ENCODE measurements around the gene C11orf21. TPM values are rescaled to one million over a fixed set of nuclear protein-coding genes. Genes with fewer than 3 reads are reported as not detected.
A peak's percentile ranks its signal among the peaks of the same experiment; 100 is the strongest.
"Not testable (repeated sequence)": the region's sequence is repeated elsewhere in the genome, so short reads cannot be mapped to it uniquely, and the experiment has no call there.

Gene C11orf21
- 100 to 1,000 TPM; 113 to 115 TPM for total RNA-seq
- 10 to 100 TPM; 13.6 to 20.2 (median 20.2) TPM for polyA plus RNA-seq
- 1.7 to 177 (median 63.0) reads per million in 6 experiments for total RNA-seq

- Mint-ChIP-seq H3K36me3 (peaks cover 0 to 6% (median 4%) of the 10 kb centered on the region in 3 donors), H3K27me3 (no peaks in the 10 kb centered on the region), H3K27ac (peak within 1 kb of the TSS; percentile 85 to 96 (median 95)), H3K4me3 (peak within 1 kb of the TSS; percentile 91 to 98 (median 94)), H3K4me1 (peaks cover 37 to 78% (median 67%) of the 10 kb centered on the region in 4 donors), H3K9me3 (no peaks in the 10 kb centered on the region)
- POLR2A ChIA-PET = interaction anchor here (0.6 to 10.9 kb wide), 22 partner anchors 7 to 712 kb away, joined by 3 to 113 read pairs (median 6); partner anchors contain the start of genes ASCL2, CDKN1C and TSSC4
- peak; percentile 41 to 46 for ATAC-seq
- peak in 9 of 10 donors; percentile 48 to 84 (median 62) for DNase-seq
Measured at GRCh38 chr11:2301631-2302305, at the start of gene C11orf21, which contains the start of gene TSPAN32. C11orf21 (minus strand) TSS chr11:2301918; CDS start chr11:2301808, 110 bp downstream. TSPAN32 (plus strand) TSS chr11:2302013; CDS start chr11:2302150, 137 bp downstream.

GRCh38 chr11:2348986-2349385 lies 47.3 kb upstream of the C11orf21 start:
- POLR2A ChIA-PET = no interaction called here
- DNase-seq = no peak
- Mint-ChIP-seq H3K27me3 (peaks cover 0 to 2% (median 0%) of the 10 kb centered on the region in 5 donors), H3K4me3 (no peak overlapping the region), H3K4me1 (no peaks in the 10 kb centered on the region), H3K27ac (no peak overlapping the region), H3K36me3 (peaks cover 0 to 20% (median 18%) of the 10 kb centered on the region in 3 donors), H3K9me3 (peaks cover 0 to 38% (median 16%) of the 10 kb centered on the region in 9 donors)
- no peak for ATAC-seq

GRCh38 chr11:2347308-2347830 lies 45.7 kb upstream of the C11orf21 start:
- no peak for DNase-seq
- H3K27me3 Mint-ChIP-seq = no peaks in the 10 kb centered on the region
- no peak overlapping the region for H3K27ac Mint-ChIP-seq
- H3K36me3 Mint-ChIP-seq = peaks cover 0 to 25% (median 21%) of the 10 kb centered on the region in 3 donors
- no peak for ATAC-seq
- H3K4me1 Mint-ChIP-seq = no peaks in the 10 kb centered on the region
- peaks cover 0 to 48% (median 16%) of the 10 kb centered on the region in 9 donors for H3K9me3 Mint-ChIP-seq
- no peak overlapping the region for H3K4me3 Mint-ChIP-seq
- POLR2A ChIA-PET = no interaction called here

- Mint-ChIP-seq H3K4me1 (no peaks in the 10 kb centered on the region), H3K9me3 (peaks cover 0 to 51% (median 16%) of the 10 kb centered on the region in 9 donors), H3K27ac (no peak overlapping the region), H3K36me3 (peaks cover 0 to 26% (median 24%) of the 10 kb centered on the region in 3 donors), H3K27me3 (no peaks in the 10 kb centered on the region), H3K4me3 (no peak overlapping the region)
- no peak for DNase-seq
- ATAC-seq = no peak
- POLR2A ChIA-PET = no interaction called here
Measured at GRCh38 chr11:2346586-2347307, 45.0 kb upstream of the C11orf21 start.

- Mint-ChIP-seq H3K27ac (no peak overlapping the region), H3K9me3 (peaks cover 0 to 51% (median 16%) of the 10 kb centered on the region in 9 donors), H3K27me3 (no peaks in the 10 kb centered on the region), H3K4me3 (no peak overlapping the region), H3K4me1 (no peaks in the 10 kb centered on the region), H3K36me3 (peaks cover 0 to 26% (median 24%) of the 10 kb centered on the region in 3 donors)
- POLR2A ChIA-PET = no interaction called here
- DNase-seq (no peak), ATAC-seq (no peak)
Measured at GRCh38 chr11:2346014-2346413, 44.3 kb upstream of the C11orf21 start.

- ATAC-seq (no peak), DNase-seq (no peak)
- Mint-ChIP-seq H3K36me3 (peaks cover 0 to 19% (median 18%) of the 10 kb centered on the region in 3 donors), H3K9me3 (peaks cover 0 to 48% (median 16%) of the 10 kb centered on the region in 9 donors), H3K27ac (no peak overlapping the region), H3K27me3 (no peaks in the 10 kb centered on the region), H3K4me3 (no peak overlapping the region), H3K4me1 (no peaks in the 10 kb centered on the region)
- POLR2A ChIA-PET = no interaction called here
Measured at GRCh38 chr11:2345050-2345449, 43.3 kb upstream of the C11orf21 start.

GRCh38 chr11:2343502-2343901 lies 41.8 kb upstream of the C11orf21 start:
- Mint-ChIP-seq H3K27ac (no peak overlapping the region), H3K4me3 (no peak overlapping the region), H3K27me3 (peaks cover 0 to 15% (median 7%) of the 10 kb centered on the region in 5 donors), H3K36me3 (peaks cover 0 to 14% (median 12%) of the 10 kb centered on the region in 3 donors), H3K4me1 (peaks cover 0 to 2% (median 0%) of the 10 kb centered on the region in 4 donors), H3K9me3 (peaks cover 0 to 41% (median 8%) of the 10 kb centered on the region in 9 donors)
- DNase-seq = no peak
- no peak for ATAC-seq
- POLR2A ChIA-PET = no interaction called here

GRCh38 chr11:2342981-2343380 lies 41.3 kb upstream of the C11orf21 start:
- peaks cover 0 to 2% (median 0%) of the 10 kb centered on the region in 4 donors for H3K4me1 Mint-ChIP-seq
- DNase-seq (no peak), ATAC-seq (no peak)
- peaks cover 0 to 20% (median 10%) of the 10 kb centered on the region in 5 donors for H3K27me3 Mint-ChIP-seq
- POLR2A ChIA-PET = no interaction called here
- peaks cover 0 to 14% (median 12%) of the 10 kb centered on the region in 3 donors for H3K36me3 Mint-ChIP-seq
- no peak overlapping the region for H3K27ac Mint-ChIP-seq
- peak overlapping the region in 1 of 10 donors; percentile 20 for H3K4me3 Mint-ChIP-seq
- H3K9me3 Mint-ChIP-seq = peaks cover 0 to 37% (median 5%) of the 10 kb centered on the region in 9 donors

- H3K36me3 Mint-ChIP-seq = peaks cover 0 to 14% (median 11%) of the 10 kb centered on the region in 3 donors
- H3K27me3 Mint-ChIP-seq = peaks cover 0 to 24% (median 10%) of the 10 kb centered on the region in 5 donors
- H3K4me3 Mint-ChIP-seq = no peak overlapping the region
- peaks cover 0 to 36% (median 5%) of the 10 kb centered on the region in 9 donors for H3K9me3 Mint-ChIP-seq
- no peak for ATAC-seq
- peaks cover 0 to 2% (median 0%) of the 10 kb centered on the region in 4 donors for H3K4me1 Mint-ChIP-seq
- no peak overlapping the region for H3K27ac Mint-ChIP-seq
- no peak for DNase-seq
- POLR2A ChIA-PET = no interaction called here
Measured at GRCh38 chr11:2342557-2342956, 40.8 kb upstream of the C11orf21 start.

GRCh38 chr11:2338760-2339159 lies 37.0 kb upstream of the C11orf21 start:
- ATAC-seq, H3K27ac Mint-ChIP-seq, POLR2A ChIA-PET, H3K4me1 Mint-ChIP-seq, H3K4me3 Mint-ChIP-seq, H3K36me3 Mint-ChIP-seq, DNase-seq: not testable (repeated sequence)
- Mint-ChIP-seq H3K9me3 (peaks cover 0 to 13% (median 0%) of the 10 kb centered on the region in 9 donors), H3K27me3 (peaks cover 5 to 47% (median 31%) of the 10 kb centered on the region in 5 donors)

GRCh38 chr11:2335286-2335685 lies 33.6 kb upstream of the C11orf21 start:
- H3K4me3 Mint-ChIP-seq, H3K27ac Mint-ChIP-seq, H3K9me3 Mint-ChIP-seq, H3K4me1 Mint-ChIP-seq, POLR2A ChIA-PET, DNase-seq, ATAC-seq, H3K36me3 Mint-ChIP-seq: not testable (repeated sequence)
- peaks cover 11 to 61% (median 40%) of the 10 kb centered on the region in 5 donors for H3K27me3 Mint-ChIP-seq

- POLR2A ChIA-PET, H3K9me3 Mint-ChIP-seq, H3K27ac Mint-ChIP-seq, DNase-seq, H3K36me3 Mint-ChIP-seq, ATAC-seq, H3K4me3 Mint-ChIP-seq, H3K4me1 Mint-ChIP-seq: not testable (repeated sequence)
- peaks cover 14 to 64% (median 41%) of the 10 kb centered on the region in 5 donors for H3K27me3 Mint-ChIP-seq
Measured at GRCh38 chr11:2333486-2334205, 31.9 kb upstream of the C11orf21 start.
